ENCODE results near the gene GMEB2.
A peak's percentile ranks its signal among the peaks of the same experiment; 100 is the strongest.
"Not testable (repeated sequence)": the region's sequence is repeated elsewhere in the genome, so short reads cannot be mapped to it uniquely, and the experiment has no call there.

The GMEB2 gene, protein sequence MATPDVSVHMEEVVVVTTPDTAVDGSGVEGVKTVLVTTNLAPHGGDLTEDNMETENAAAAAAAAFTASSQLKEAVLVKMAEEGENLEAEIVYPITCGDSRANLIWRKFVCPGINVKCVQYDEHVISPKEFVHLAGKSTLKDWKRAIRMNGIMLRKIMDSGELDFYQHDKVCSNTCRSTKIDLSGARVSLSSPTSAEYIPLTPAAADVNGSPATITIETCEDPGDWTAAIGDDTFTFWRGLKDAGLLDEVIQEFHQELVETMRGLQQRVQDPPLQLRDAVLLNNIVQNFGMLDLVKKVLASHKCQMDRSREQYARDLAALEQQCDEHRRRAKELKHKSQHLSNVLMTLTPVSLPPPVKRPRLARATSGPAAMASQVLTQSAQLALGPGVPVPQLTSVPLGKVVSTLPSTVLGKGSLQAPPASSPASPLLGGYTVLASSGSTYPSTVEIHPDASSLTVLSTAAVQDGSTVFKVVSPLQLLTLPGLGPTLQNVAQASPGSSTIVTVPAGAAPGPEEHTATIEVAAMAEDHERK

DNA sequence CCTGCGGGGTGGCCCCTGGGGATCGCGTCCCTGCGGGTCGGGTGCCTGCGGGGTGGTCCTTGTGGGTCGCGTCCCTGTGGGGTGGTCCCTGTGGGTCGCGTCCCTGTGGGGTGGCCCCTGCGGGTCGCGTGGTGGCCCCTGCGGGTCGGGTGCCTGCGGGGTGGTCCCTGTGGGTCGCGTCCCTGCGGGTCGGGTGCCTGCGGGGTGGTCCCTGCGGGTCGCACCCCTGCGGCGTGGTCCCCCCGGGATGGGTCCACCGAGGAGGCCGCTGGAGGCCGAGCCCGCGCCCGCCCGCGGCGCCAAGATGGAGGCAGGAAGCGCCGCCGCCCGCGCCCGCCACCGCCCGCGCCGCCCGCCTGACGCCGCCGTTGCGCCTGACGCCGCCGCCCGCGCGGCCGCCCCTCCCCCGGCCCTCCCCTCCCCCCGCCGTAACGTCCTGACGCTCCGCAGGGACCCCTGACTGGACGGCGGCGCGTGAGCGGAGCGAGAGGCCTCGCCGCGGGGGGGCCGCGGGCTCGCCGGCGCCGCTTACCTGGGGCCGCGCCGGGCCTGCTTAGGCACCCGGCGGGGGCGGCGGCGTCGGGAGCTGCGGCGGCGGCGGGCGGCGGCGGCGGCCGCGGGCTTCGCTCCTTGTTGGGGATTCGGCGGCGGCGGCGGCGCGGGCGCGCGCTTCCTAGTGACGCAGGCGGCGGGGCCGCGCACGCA, at the start of gene GMEB2:
GMEB2 (minus strand) TSS at position 678 of the 705 bp plus-strand sequence. CDS start 7,704 bp downstream, outside the sequence.
- DNase-seq (ENCODE audit: low spot score) = peak; percentile 85
- no peak for FAIRE-seq

DNA sequence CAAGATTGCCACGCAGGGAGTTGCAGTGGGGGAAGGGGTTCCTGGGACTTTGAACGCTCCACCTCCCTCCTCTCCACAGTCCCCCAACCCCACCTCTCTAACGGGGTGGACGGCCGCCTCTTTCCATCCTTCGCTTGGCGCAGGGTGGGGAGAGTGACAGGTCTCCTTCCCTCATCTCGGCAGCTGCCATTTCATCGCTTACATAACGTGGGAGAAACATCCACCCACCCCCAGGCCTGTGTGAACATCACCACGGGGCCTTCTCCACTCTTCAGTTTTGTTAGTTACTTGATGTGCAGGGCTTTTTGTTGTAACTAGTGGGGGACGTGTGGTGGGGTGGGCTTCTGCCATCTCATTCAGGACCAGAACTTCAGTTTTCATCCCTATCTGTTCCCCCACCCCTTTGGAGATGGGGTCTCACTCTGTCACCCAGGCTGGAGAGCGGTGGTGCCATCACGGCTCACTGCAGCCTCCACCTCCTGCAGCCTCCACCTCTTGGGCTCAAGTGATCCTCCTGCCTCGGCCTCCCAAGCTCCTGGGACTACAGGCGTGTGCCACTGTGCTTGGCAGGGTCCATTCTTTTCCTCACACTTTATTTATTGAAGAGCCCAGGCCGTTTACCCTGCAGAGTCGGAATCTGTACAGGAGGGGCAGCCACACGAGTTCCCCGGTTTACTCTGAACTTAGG, 48.9 kb upstream of the GMEB2 start:
- DNase-seq (ENCODE audit: low spot score) = no peak
- FAIRE-seq = no peak

DNA sequence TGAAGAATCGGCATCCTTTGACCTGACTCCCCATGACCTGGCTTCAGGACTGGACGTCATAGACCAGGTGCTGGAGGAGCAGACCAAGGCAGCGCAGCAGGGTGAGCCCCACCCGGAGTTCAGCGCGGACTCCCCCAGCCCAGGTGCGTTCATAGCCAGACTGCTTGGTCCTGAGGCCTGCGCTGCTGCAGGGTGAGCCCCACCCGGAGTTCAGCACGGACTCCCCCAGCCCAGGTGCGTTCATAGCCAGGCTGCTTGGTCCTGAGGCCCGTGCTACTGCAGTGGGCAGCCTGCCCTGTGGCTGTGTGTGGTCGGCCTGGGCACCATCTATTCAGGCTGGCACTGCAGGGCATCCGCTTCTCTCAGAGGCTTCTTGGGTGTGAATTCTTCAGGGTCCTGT, 47.0 kb upstream of the GMEB2 start:
- DNase-seq (ENCODE audit: low spot score) = no peak
- no peak for FAIRE-seq

DNA sequence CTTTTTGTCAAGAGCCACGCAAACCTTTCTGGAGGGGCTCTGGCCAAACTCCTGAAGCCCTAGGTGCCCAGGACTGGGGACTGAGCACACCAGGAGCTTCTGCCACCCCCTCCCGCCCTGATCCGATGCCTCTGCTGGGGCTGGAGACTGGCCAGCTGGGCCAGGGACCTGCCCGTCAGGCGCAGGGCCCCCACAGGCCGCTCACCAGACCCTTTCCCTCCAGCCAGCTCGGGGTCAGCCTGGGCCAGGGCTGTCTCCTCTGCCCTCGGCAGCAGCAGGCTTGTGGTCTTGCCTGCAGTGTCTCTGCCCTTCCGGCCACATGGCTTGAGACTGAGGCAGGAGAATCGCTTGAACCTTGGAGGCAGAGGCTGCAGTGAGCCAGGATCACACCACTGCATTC, 45.8 kb upstream of the GMEB2 start:
- no peak for FAIRE-seq
- no peak for DNase-seq (ENCODE audit: low spot score)

DNA sequence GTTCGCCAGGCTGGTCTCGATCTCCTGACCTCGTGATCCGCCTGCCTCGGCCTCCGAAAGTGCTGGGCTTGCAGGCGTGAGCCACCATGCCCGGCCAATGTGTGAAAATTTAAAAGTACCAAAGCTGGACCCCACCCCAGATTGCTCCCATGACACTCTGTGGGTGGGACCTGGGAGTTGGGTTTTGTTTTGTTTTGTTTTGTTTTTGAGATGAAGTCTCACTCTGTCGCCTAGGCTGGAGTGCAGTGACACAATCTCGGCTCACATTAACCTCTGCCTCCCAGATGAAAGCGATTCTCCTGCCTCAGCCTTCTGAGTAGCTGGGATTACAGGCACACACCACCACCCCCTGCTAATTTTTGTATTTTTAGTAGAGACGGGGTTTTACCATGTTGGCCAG, 44.8 kb upstream of the GMEB2 start:
- FAIRE-seq; DNase-seq (ENCODE audit: low spot score): not testable (repeated sequence)

DNA sequence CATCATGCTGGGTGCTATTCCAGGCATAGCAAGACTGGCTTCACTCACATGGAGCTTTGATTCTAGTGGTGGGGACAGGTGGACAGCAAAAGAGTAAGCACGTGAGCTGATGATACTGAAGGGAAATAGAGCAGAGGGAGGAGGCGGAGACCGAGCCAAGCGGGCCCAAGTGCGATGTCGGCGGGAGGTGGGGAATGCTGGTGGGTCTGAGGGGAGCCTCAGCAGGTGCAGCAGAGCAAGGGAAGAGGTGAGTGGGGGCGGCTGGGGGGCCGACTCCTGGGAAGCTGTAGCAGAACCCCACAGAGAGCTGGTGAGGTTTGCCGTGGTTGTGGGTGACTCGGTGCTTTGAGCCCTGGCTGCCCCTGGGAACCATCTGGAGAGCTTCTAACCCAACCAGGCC, 41.5 kb upstream of the GMEB2 start:
- FAIRE-seq = no peak
- no peak for DNase-seq (ENCODE audit: low spot score)

DNA sequence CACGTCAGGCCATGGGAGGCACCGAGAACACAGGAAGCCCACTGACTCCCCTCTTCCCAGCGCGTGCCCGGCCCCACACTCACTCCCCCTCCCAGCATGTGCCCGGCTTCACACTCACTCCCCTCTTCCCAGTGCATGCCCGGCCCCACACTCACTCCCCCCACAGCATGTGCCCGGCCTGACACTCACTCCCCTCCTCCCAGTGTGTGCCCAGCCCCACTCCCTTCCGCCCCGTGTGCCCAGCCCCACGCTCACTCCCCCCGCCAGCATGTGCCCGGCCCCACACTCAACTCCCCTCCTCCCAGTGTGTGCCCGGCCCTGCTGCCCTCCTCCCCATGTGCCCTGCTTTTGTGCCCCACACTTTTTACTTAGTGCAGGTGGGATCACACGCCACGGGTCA, 41.0 kb upstream of the GMEB2 start:
- no peak for FAIRE-seq
- no peak for DNase-seq (ENCODE audit: low spot score)

DNA sequence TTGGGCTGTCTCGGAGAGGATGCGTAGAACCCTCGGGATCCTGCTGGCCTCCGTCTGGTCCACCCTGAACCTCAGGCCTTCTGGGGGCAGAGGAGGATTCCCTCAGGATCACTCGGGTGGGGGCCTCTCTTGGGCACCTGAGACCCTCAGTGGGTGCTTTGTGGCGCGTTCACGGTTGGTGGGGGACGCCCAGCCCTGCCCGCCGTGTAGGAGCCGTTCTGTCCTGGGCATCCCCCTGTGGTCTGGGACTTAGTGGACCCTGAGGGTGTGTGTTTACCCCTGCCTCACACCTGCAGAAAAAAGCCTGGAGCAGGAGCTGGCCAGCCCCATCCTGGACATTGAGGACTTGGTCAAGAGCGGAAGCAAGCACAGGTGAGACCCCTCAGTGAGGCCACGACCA, 38.8 kb upstream of the GMEB2 start:
- DNase-seq (ENCODE audit: low spot score) = no peak
- no peak for FAIRE-seq

DNA sequence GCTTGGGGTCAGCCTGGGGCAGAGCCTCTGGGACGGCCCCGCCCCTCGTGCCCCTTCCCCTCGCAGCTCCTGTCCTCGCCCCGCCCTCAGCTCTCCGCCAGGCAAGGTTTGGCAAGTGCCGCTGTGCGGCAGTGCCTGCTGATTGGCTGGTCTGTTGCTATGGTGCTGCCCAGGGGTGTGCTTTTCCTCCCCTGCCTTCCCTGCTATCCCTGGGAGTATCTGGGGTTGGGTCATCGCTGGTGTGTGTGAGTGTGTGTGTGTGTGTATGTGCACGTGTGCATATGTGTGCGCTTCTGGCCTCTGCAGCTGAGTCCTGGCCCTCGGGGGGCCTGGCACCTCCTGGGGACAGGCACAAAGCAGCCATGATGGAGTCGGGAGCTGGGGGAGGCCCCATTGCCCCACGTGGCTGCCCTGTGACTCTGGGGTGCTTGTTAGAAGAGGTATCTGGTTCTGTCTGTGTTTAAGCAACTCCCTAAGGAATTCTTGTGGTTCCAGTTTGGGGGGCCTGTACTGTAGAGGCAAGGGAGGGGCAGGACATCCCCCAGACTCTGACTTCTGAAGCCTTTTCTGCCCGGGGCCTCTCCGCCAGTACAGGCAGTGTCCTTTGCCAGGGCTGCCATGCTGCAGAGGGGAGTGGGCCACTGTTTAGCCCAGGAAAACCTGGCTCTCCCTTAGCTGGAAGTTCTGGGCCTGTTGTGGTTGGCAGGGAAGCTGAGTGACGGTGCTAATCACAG, 38.1 kb upstream of the GMEB2 start:
- no peak for DNase-seq (ENCODE audit: low spot score)
- FAIRE-seq = no peak

DNA sequence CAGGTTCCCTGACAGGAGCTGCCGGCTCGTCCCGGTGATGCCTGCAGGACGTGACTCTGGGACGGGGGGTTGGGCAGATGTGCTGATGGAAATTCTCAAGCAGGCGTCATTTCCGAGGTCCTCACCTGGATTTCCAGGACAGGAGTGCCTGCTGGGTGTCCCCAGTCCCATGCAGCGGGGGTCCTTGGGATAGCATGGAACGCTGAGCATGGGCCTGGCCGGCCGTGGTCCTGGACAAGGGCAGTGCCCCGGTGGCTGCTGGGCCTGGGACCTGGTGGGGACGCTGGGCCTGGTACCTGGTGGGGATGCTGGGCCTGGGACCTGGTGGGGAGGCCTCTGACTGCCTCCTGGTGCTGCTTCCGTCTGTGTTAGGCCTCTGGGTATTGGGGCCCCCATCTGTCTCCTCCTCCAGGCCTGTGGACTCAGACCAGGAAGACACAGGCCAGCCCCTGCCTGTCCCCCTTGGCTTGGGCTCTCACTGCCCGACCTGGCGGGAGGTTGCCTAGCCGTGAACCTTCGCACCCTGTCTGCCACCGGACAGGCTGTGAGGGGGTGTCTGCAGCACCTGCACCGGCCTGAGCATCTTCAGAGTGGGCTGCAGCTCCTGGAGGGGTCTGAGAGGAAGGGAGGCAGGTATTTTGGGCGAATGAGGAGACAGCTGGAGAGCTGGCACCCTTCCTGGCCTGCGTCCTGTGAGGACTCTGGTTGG, 37.4 kb upstream of the GMEB2 start:
- no peak for DNase-seq (ENCODE audit: low spot score)
- FAIRE-seq = no peak

DNA sequence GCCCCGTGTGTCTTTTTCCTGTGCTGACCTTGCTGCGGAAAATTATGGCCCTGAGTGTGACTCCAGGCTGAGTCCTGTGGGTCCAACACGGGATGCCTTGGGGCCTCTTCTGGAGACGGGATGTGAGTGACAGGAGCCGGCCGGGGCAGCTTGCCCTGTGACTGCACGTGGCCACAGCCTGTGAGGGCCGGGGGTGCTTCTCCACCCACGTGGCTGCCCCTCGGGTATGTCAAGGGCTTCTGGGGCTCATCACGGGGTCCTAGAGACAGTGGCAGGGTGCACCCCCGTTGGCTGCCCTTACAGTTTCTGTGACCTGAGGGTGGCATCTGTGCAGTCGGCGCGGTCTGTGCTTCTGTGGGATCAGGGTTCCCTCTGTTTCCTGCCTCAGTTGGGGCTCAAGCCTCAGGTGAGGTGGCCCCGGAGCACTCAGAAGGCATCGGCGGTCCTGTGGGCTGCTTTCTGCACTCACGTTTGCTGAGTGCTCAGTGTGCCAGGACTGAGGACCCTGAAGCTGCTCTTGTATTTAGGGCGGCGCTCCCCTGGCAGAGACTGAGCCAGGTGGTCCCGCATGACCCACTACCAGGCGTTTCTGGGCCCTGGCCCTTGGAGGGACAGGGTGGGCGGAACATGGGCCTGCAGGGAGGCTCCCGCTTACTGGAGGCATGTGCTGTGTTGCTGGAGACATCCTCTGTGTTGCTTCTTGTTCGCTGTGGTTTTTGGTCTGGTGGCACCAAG, 36.6 kb upstream of the GMEB2 start:
- no peak for FAIRE-seq
- DNase-seq (ENCODE audit: low spot score) = no peak

DNA sequence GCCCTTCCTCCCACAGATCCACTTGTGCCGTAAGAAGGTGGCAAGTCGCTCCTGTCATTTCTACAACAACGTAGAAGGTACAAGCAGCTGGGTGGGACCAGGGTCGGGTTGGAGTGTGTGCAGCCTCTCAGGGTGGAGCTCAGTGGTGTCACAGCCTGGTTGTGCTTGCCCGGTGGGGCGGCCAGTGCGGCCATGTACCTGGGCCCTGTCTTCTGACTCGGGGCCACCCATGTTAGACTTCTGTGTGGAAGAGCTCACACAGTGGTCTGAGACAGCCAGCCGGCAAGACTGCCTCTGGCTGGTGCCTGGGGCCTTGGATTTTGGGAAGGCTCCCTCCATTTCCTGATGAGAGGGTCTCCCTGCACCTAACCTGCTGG, 35.9 kb upstream of the GMEB2 start:
- FAIRE-seq (no peak), DNase-seq (ENCODE audit: low spot score) (no peak)

DNA sequence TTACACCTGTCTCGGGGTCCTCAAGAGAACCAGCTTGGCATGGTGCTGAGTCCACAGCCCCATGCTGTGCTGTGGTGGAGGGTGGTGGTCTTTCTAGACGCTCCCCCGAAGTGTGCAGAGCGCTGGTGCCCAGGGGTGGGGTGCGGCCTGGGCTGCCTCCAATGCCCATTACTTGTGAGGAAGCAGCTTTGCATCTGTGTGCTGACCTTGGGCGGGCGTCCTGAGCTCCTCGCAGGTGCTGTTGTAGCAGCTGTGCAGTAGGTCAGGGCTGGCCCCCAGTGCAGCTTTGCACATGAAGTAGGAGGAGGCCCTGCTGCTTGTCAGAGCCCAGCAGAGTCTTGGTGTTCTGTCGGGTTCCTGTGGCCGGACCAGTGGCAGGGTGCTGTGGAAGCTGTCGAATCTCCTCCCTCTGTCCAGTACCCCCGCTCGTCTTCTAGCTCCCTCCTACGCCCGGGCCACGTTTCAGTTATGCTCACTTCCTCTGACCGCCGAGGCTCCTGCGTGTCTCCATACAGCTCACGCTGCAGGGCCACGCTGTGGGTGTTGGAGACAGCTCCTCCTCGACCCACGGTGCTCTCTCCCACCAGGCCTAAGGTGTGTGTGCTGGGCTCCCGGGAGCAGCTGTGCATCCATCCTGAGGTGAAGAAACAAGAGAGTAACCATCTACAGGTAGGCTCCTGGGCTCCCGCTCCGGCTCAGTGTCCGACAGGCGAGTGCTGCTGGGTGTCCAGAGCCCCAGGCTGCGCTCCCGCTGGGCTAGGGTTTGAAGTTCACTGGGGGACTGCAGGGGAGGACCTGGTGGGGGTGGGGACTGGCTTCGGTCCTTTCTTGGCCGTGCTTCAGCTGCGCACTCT, 35.3 kb upstream of the GMEB2 start:
- FAIRE-seq (no peak), DNase-seq (ENCODE audit: low spot score) (no peak)

DNA sequence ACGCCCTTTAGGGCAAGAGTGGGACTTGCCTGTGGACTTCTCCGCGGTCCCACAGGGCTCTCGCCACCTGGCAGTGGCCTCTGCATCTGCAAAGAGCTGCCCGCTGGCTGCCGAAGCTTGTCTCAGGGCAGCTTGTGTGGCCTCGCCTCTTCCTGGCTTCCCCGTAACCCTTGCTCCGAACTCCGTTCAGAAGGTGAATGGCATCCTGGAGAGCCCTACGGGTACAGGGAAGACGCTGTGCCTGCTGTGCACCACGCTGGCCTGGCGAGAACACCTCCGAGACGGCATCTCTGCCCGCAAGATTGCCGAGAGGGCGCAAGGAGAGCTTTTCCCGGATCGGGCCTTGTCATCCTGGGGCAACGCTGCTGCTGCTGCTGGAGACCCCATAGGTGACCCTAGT, 34.2 kb upstream of the GMEB2 start:
- no peak for FAIRE-seq

DNA sequence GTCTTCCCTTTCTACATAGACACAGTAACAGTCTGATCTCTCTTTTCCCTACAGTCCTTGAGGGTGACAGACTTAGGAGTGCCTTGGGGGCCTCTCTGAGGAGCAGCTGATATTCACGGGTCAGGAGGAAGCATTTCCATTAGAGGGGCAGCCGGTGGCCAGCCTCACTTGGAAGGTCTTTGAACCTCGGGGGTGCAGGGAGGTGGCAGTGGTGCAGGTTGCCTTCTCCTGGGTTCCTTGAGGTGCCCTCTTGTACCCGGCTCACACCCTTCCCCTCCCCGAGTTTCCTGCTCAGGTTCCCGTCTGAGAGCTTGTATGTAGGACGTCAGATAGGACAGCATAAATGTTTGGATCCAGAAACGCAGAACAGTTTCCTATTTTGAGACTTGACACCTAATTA, 33.7 kb upstream of the GMEB2 start:
- no peak for FAIRE-seq

More for the DNA sequence above, 34.2 kb upstream of the GMEB2 start:
- DNase-seq (ENCODE audit: low spot score) = no peak

DNA sequence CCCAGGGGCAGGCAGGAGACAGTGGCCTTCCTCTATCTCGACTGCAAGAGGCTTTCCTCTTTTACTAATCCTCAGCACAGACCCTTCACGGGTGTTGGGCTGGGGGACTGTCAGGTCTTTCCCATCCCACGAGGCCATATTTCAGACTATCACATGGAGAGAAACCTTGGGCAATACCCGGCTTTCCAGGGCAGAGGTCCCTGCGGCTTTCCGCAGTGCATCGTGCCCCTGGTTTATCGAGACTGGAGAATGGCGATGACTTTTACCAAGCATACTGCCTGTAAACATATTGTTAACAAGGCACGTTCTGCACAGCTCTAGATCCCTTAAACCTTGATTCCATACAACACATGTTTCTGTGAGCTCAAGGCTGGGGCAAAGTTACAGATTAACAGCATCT, 33.3 kb upstream of the GMEB2 start:
- not testable (repeated sequence) for DNase-seq (ENCODE audit: low spot score); FAIRE-seq

More for the DNA sequence above, 33.7 kb upstream of the GMEB2 start:
- DNase-seq (ENCODE audit: low spot score) = no peak

DNA sequence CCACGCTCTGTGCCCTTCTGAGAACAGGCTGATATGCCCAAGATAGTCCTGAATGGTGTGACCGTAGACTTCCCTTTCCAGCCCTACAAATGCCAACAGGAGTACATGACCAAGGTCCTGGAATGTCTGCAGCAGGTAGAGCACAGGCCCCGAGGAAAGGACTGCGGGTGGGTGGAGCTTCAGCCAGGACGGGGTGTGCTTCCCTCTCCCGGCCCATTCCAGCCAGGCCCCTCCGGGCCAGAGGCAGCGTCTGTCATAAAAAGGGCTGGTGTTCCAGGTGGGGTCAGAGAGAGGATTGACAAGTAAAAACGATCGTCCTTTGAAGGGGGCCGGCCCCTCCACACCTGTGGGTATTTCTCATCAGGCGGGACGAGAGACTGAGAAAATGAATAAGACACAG, 32.5 kb upstream of the GMEB2 start:
- FAIRE-seq = no peak
- no peak for DNase-seq (ENCODE audit: low spot score)

DNA sequence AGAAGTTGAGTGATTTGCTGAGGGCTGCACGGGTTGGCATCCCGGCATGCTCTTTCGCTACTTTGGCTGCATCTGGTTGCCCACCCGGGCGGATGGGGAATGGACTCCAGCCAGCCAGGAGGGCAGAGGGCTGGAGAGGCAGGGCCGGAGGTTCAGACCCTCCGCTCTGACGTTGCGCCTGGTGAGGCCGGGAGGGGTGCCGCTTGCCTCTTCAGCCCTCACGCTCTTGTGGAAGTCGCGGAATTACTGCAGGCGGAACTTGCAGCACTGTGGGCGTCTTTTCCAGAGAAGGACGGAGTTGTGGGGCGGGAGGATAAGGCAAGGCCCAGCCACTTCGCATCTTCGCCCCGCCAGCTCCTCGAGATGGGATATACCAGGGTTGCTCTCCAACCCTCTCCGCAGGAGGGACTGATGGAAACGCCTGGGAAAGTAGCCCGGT, 31.9 kb upstream of the GMEB2 start:
- DNase-seq (ENCODE audit: low spot score) = no peak
- no peak for FAIRE-seq
